Measurements from ENCODE around the gene NELFCD.
"Not testable (repeated sequence)": the region's sequence is repeated elsewhere in the genome, so short reads cannot be mapped to it uniquely, and the experiment has no call there.

The NELFCD gene

GRCh38 chr20:59025511-59025910 lies 44.5 kb downstream of the NELFCD start:
- no peak for DNase-seq (ENCODE audit: low read depth in 2 of 2)

GRCh38 chr20:59026904-59027740 lies 46.1 kb downstream of the NELFCD start:
- no peak for DNase-seq (ENCODE audit: low read depth in 2 of 2)

- peak in 1 of 2 experiments; percentile 42 for DNase-seq (ENCODE audit: low read depth in 2 of 2)
Measured at GRCh38 chr20:59027741-59028320, 46.8 kb downstream of the NELFCD start.

GRCh38 chr20:59028812-59029211 lies 47.8 kb downstream of the NELFCD start:
- DNase-seq (ENCODE audit: low read depth in 2 of 2) = no peak

GRCh38 chr20:59030911-59031563 lies 50.0 kb downstream of the NELFCD start:
- no peak for DNase-seq (ENCODE audit: low read depth in 2 of 2)

- no peak for DNase-seq (ENCODE audit: low read depth in 2 of 2)
Measured at GRCh38 chr20:59031564-59032022, 50.5 kb downstream of the NELFCD start.

GRCh38 chr20:59032023-59032712 lies 51.1 kb downstream of the NELFCD start, which contains the start of gene ATP5F1E:
ATP5F1E (minus strand) TSS chr20:59032335; CDS start chr20:59032251, 84 bp downstream.
- peak; percentile 82 to 87 for DNase-seq (ENCODE audit: low read depth in 2 of 2)

- DNase-seq (ENCODE audit: low read depth in 2 of 2) = no peak
Measured at GRCh38 chr20:59032713-59033059, 51.6 kb downstream of the NELFCD start.

GRCh38 chr20:59033093-59033492 lies 52.0 kb downstream of the NELFCD start:
- DNase-seq (ENCODE audit: low read depth in 2 of 2) = no peak

GRCh38 chr20:59033616-59034165 lies 52.6 kb downstream of the NELFCD start:
- no peak for DNase-seq (ENCODE audit: low read depth in 2 of 2)

GRCh38 chr20:59035381-59035780 lies 54.3 kb downstream of the NELFCD start:
- DNase-seq (ENCODE audit: low read depth in 2 of 2) = no peak

- no peak for DNase-seq (ENCODE audit: low read depth in 2 of 2)
Measured at GRCh38 chr20:59037386-59037785, 56.3 kb downstream of the NELFCD start.

GRCh38 chr20:59039233-59039632 lies 58.2 kb downstream of the NELFCD start:
- DNase-seq (ENCODE audit: low read depth in 2 of 2) = no peak

- DNase-seq (ENCODE audit: low read depth in 2 of 2) = no peak
Measured at GRCh38 chr20:59040667-59041066, 59.6 kb downstream of the NELFCD start.

GRCh38 chr20:59041487-59041886 lies 60.4 kb downstream of the NELFCD start:
- not testable (repeated sequence) for DNase-seq (ENCODE audit: low read depth in 2 of 2)

GRCh38 chr20:59042151-59042795 lies 61.2 kb downstream of the NELFCD start, which contains the start of gene PRELID3B:
PRELID3B (minus strand) TSS chr20:59042786; CDS start chr20:59042730, 56 bp downstream.
- no peak for DNase-seq (ENCODE audit: low read depth in 2 of 2)

GRCh38 chr20:59042796-59043631 lies 62.0 kb downstream of the NELFCD start:
- peak; percentile 73 to 77 for DNase-seq (ENCODE audit: low read depth in 2 of 2)

- DNase-seq (ENCODE audit: low read depth in 2 of 2) = no peak
Measured at GRCh38 chr20:59043698-59044097, 62.6 kb downstream of the NELFCD start.

- no peak for DNase-seq (ENCODE audit: low read depth in 2 of 2)
Measured at GRCh38 chr20:59044295-59044694, 63.2 kb downstream of the NELFCD start.
